SH-SY5Y (cell line): ENCODE results near the gene LITAFD.

Experiments used
- GATA2 ChIP-seq: IDR thresholded peaks from 2 replicates; pipeline ENCODE4 v1.6.1; 2011; ENCODE audit warnings: mild to moderate bottlenecking, low read depth, low read length
- GATA3 ChIP-seq: IDR thresholded peaks from 2 replicates; pipeline ENCODE4 v1.6.1; 2011; ENCODE audit warnings: low read depth, mild to moderate bottlenecking, low read length, moderate library complexity

DNA sequence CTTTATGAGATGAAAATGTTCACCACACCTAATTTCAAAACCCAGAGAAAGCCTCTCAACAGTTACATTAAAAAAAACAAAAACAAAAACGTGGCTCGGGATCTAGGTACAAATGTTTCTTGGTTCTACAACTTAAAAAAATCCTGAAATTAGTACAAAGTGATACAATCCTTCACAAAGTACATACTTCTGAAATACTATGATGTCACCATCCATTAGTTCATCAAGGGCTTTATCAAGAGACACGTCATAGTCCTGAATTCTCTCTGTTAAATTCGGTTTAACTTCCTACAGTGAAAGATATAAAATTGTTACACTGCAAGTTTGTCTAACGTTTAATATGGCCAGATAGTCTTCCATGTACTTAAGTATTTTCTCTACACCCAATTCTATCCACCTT is 18.2 kb downstream of the LITAFD start:
- TF ChIP-seq GATA3 (no peak), GATA2 (no peak)
